CD8-positive, alpha-beta memory T cell (primary cell): ENCODE measurements around the gene CCNDBP1. TPM values are rescaled to one million over a fixed set of nuclear protein-coding genes. Genes with fewer than 3 reads are reported as not detected.
A peak's percentile ranks its signal among the peaks of the same experiment; 100 is the strongest.
"Not testable (repeated sequence)": the region's sequence is repeated elsewhere in the genome, so short reads cannot be mapped to it uniquely, and the experiment has no call there.

Experiments
- CTCF ChIA-PET: fragments of 350-600 bp; sonication (Branson Sonifier 250); formaldehyde crosslinking; loops from one replicate; lab custom pipeline; 2021; ENCODE audit warnings: antibody characterized with exemption; lab: Charles Lee
- POLR2A ChIA-PET: fragments of 350-600 bp; sonication (Branson Sonifier 250); formaldehyde crosslinking; loops from one replicate; lab custom pipeline; 2021; ENCODE audit warnings: antibody characterized with exemption; lab: Charles Lee
- DNase-seq, 5 donors: peaks; one replicate each; pipeline versions ENCODE4 v3.0.0 to v3.0.0-alpha.2; 2020 to 2022; ENCODE audit warnings: mixed read lengths in 1 of 5
- H3K27ac ChIP-seq: one replicate; pipeline ENCODE4 v1.7.0; 2013; ENCODE audit warnings: low read depth, mild to moderate bottlenecking, low read length, moderate library complexity
- H3K27me3 ChIP-seq: 2 replicates; pipeline ENCODE4 v1.7.0; 2013; ENCODE audit warnings: low read length, mild to moderate bottlenecking; ENCODE audit not compliant: insufficient read depth, poor library complexity, severe bottlenecking
- H3K36me3 ChIP-seq: 2 replicates; pipeline ENCODE4 v1.7.0; 2013; ENCODE audit warnings: mild to moderate bottlenecking, low read length, moderate library complexity; ENCODE audit not compliant: insufficient read depth
- H3K4me1 ChIP-seq: 2 replicates; pipeline ENCODE4 v1.7.0; 2013; ENCODE audit warnings: mild to moderate bottlenecking, low read length, moderate library complexity; ENCODE audit not compliant: insufficient read depth
- H3K4me3 ChIP-seq: 2 replicates; pipeline ENCODE4 v1.7.0; 2013; ENCODE audit warnings: mild to moderate bottlenecking, low read length
- H3K9me3 ChIP-seq: 2 replicates; pipeline ENCODE4 v1.7.0; 2013; ENCODE audit warnings: mild to moderate bottlenecking, low read length
- H3K27ac Mint-ChIP-seq, 8 donors: one replicate each; pipeline ENCODE4 v1.8.0; 2020 to 2021; ENCODE audit warnings: mixed read lengths in 8 of 8, mild to moderate bottlenecking in 6 of 8, inconsistent platforms in 3 of 8, moderate library complexity in 3 of 8
- H3K27me3 Mint-ChIP-seq, 2 donors: one replicate each; pipeline ENCODE4 v1.8.0; 2020 to 2021; ENCODE audit warnings: mixed read lengths in 2 of 2, mild to moderate bottlenecking in 1 of 2, moderate library complexity in 1 of 2
- H3K36me3 Mint-ChIP-seq, 3 donors: one replicate each; pipeline ENCODE4 v1.8.0; 2020 to 2021; ENCODE audit warnings: mixed read lengths in 3 of 3, inconsistent platforms in 1 of 3, mild to moderate bottlenecking in 1 of 3
- H3K4me1 Mint-ChIP-seq, 3 donors: one replicate each; pipeline ENCODE4 v1.8.0; 2020 to 2021; ENCODE audit warnings: mixed read lengths in 3 of 3, inconsistent platforms in 1 of 3, mild to moderate bottlenecking in 1 of 3
- H3K4me3 Mint-ChIP-seq, 7 donors: one replicate each; pipeline ENCODE4 v1.8.0; 2020 to 2021; ENCODE audit warnings: mixed read lengths in 7 of 7, mild to moderate bottlenecking in 6 of 7, moderate library complexity in 4 of 7, inconsistent platforms in 2 of 7
- H3K9me3 Mint-ChIP-seq, 5 donors: one replicate each; pipeline ENCODE4 v1.8.0; 2020 to 2022; ENCODE audit warnings: mixed read lengths in 5 of 5, mild to moderate bottlenecking in 3 of 5, moderate library complexity in 2 of 5, inconsistent platforms in 1 of 5
- polyA plus RNA-seq: library from polyadenylated mRNA; unstranded; fragments of 300-500 nt; fragmentation: Illumina TruSeq; gene quantifications from one replicate; pipeline ENCODE4 v1.2.3, GENCODE V29; 2021
- total RNA-seq, 2 experiments: library from RNA; stranded (reverse); gene quantifications; one replicate each; pipeline ENCODE4 v1.2.3, GENCODE V29; 2021

The CCNDBP1 gene
- total and polyA plus RNA-seq, 3 experiments from 2014 or later: 61.8 to 204 (median 63.2) TPM

- ChIA-PET POLR2A (no interaction called here), CTCF (no interaction called here)
- DNase-seq: no peak
- peak overlapping the region in 3 of 8 donors; percentile 33 to 47 (median 38) for H3K27ac Mint-ChIP-seq
- no peak overlapping the region for H3K4me3 ChIP-seq
- peaks cover 0 to 1% of the 10 kb centered on the region in 2 donors for H3K27me3 Mint-ChIP-seq
- H3K4me1 Mint-ChIP-seq: peaks cover 0 to 12% (median 5%) of the 10 kb centered on the region in 3 donors
- H3K4me3 Mint-ChIP-seq: no peak overlapping the region
- no peaks in the 10 kb centered on the region for H3K9me3 ChIP-seq
- H3K27ac ChIP-seq: no peak overlapping the region
- H3K36me3 Mint-ChIP-seq: peaks cover 18 to 61% (median 28%) of the 10 kb centered on the region in 3 donors
- peaks cover 28% of the 10 kb centered on the region for H3K36me3 ChIP-seq
- no peaks in the 10 kb centered on the region for H3K4me1 ChIP-seq
- peaks cover 0 to 7% (median 0%) of the 10 kb centered on the region in 5 donors for H3K9me3 Mint-ChIP-seq
- H3K27me3 ChIP-seq: no peaks in the 10 kb centered on the region
Observed at GRCh38 chr15:43196760-43197548, 11.8 kb downstream of the CCNDBP1 start.

- H3K36me3 ChIP-seq: peaks cover 22% of the 10 kb centered on the region
- POLR2A ChIA-PET, H3K27ac ChIP-seq, CTCF ChIA-PET, H3K4me3 ChIP-seq, H3K4me3 Mint-ChIP-seq, DNase-seq, H3K4me1 Mint-ChIP-seq, H3K9me3 ChIP-seq, H3K27me3 ChIP-seq, H3K9me3 Mint-ChIP-seq, H3K27me3 Mint-ChIP-seq, H3K4me1 ChIP-seq, H3K27ac Mint-ChIP-seq: not testable (repeated sequence)
- H3K36me3 Mint-ChIP-seq: peaks cover 15 to 53% (median 26%) of the 10 kb centered on the region in 3 donors
Observed at GRCh38 chr15:43197773-43198172, 12.6 kb downstream of the CCNDBP1 start.

GRCh38 chr15:43198556-43198955, 13.4 kb downstream of the CCNDBP1 start:
- H3K4me1 Mint-ChIP-seq, H3K27ac Mint-ChIP-seq, POLR2A ChIA-PET, H3K27ac ChIP-seq, H3K4me3 ChIP-seq, H3K4me1 ChIP-seq, DNase-seq, H3K27me3 ChIP-seq, H3K9me3 Mint-ChIP-seq, CTCF ChIA-PET, H3K4me3 Mint-ChIP-seq, H3K9me3 ChIP-seq, H3K27me3 Mint-ChIP-seq: not testable (repeated sequence)
- peaks cover 14% of the 10 kb centered on the region for H3K36me3 ChIP-seq
- H3K36me3 Mint-ChIP-seq: peaks cover 14 to 47% (median 24%) of the 10 kb centered on the region in 3 donors

GRCh38 chr15:43198992-43199391, 13.8 kb downstream of the CCNDBP1 start:
- CTCF ChIA-PET: no interaction called here
- peaks cover 12% of the 10 kb centered on the region for H3K36me3 ChIP-seq

DNA sequence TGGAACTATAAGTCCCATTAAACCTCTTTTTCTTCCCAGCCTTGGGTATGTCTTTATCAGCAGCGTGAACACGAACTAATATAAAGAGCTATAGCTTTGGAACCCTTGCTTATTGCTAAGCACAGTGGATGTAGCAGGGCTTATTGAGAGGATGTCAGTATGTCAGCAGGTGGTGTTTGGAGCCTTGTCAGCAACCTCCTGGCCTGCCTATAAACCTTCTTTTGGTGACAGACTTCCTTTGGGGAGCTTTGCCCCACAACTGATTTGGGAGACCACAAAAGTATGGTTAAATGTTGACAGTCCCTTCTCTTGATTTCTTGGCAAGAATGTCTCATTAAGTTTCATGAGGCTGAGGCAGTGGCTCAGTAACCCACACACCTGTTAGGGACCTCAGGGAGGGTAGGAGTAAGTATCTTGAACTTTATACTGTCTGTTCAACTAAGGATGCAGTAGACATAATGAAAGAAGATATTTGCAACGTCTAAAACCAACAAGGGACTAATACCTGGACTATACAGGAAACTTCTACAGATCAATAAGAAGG, 14.8 kb downstream of the CCNDBP1 start:
- Histone ChIP-seq H3K27me3 (no peaks in the 10 kb centered on the region), H3K4me1 (no peaks in the 10 kb centered on the region), H3K36me3 (peaks cover 12% of the 10 kb centered on the region), H3K9me3 (no peaks in the 10 kb centered on the region), H3K27ac (no peak overlapping the region), H3K4me3 (no peak overlapping the region)
- ChIA-PET CTCF (no interaction called here), POLR2A (no interaction called here)
- DNase-seq: no peak
- peaks cover 8 to 34% (median 19%) of the 10 kb centered on the region in 3 donors for H3K36me3 Mint-ChIP-seq
- peaks cover 0 to 1% of the 10 kb centered on the region in 2 donors for H3K27me3 Mint-ChIP-seq
- no peak overlapping the region for H3K4me3 Mint-ChIP-seq
- H3K9me3 Mint-ChIP-seq: peaks cover 0 to 7% (median 0%) of the 10 kb centered on the region in 5 donors
- H3K4me1 Mint-ChIP-seq: peaks cover 3 to 8% (median 5%) of the 10 kb centered on the region in 3 donors
- H3K27ac Mint-ChIP-seq: peak overlapping the region in 3 of 8 donors; percentile 44 to 80 (median 48)

More at GRCh38 chr15:43198992-43199391, 13.8 kb downstream of the CCNDBP1 start:
- no peak overlapping the region for H3K27ac Mint-ChIP-seq
- H3K4me1 ChIP-seq: no peaks in the 10 kb centered on the region
- no peak overlapping the region for H3K4me3 Mint-ChIP-seq
- peaks cover 0 to 6% (median 5%) of the 10 kb centered on the region in 3 donors for H3K4me1 Mint-ChIP-seq
- H3K36me3 Mint-ChIP-seq: peaks cover 14 to 44% (median 24%) of the 10 kb centered on the region in 3 donors
- H3K27ac ChIP-seq: no peak overlapping the region
- H3K27me3 ChIP-seq: no peaks in the 10 kb centered on the region
- H3K9me3 Mint-ChIP-seq: peaks cover 0 to 7% (median 0%) of the 10 kb centered on the region in 5 donors
- H3K9me3 ChIP-seq: no peaks in the 10 kb centered on the region
- POLR2A ChIA-PET: no interaction called here
- no peak overlapping the region for H3K4me3 ChIP-seq
- peaks cover 0 to 1% of the 10 kb centered on the region in 2 donors for H3K27me3 Mint-ChIP-seq
- no peak for DNase-seq

DNA sequence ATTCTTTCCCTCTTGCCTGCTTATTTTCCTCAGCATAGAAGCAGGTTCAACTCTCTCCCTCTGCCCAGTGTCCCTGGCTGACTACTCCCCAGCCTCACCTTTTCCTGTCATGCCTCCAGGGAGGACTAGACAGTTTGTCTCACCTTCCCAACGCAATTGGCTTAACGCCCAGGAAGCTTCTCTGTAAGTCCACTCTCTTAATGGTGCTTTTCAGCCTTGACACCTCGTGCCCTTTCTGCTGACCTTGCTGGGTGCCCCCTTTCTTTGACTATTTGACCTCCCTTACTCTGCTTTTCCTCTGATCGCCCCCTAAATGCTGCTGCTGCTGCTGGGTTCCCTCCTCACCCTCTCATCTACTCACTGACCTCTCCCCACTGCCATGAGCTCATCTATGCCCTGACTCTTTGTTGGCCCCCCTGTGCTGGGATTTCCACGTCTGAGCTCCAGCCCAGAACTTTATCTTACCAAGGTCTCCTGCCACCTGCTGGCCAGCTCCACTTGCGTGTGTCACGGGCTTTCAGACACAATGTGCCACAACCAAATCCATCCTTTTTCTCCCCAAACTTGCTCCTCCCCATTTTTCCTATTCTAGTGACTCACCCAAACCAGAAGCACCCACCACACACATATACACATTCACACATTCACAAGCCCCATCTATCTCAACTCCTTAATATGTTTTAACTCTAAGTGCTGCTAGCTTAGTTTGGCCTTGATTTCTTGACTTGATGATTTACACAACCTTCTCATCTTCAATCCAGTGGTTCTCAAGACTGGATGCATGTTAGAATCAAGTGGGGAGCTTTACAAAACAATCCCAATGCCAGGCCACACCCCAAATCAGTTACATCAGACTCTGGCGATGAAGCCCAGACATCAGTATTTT, 19.1 kb downstream of the CCNDBP1 start:
- Histone ChIP-seq H3K27ac (no peak overlapping the region), H3K4me3 (no peak overlapping the region), H3K27me3 (no peaks in the 10 kb centered on the region), H3K36me3 (no peaks in the 10 kb centered on the region), H3K4me1 (no peaks in the 10 kb centered on the region), H3K9me3 (no peaks in the 10 kb centered on the region)
- H3K27ac Mint-ChIP-seq: peak overlapping the region in 3 of 8 donors; percentile 55 to 62 (median 58)
- ChIA-PET CTCF (interaction anchor here (0.9 to 2.3 kb wide), 8 partner anchors 9 to 278 kb away, joined by 3 to 12 read pairs (median 6); no protein-coding TSS in a partner anchor), POLR2A (interaction anchor here (0.6 kb wide), 1 partner anchor 227 kb away, joined by 3 read pairs; no protein-coding TSS in a partner anchor)
- no peak overlapping the region for H3K4me3 Mint-ChIP-seq
- peaks cover 0 to 2% (median 0%) of the 10 kb centered on the region in 5 donors for H3K9me3 Mint-ChIP-seq
- peaks cover 0 to 3% (median 1%) of the 10 kb centered on the region in 3 donors for H3K36me3 Mint-ChIP-seq
- peaks cover 3 to 5% (median 5%) of the 10 kb centered on the region in 3 donors for H3K4me1 Mint-ChIP-seq
- peak in 4 of 5 donors; percentile 12 to 62 (median 19) for DNase-seq
- H3K27me3 Mint-ChIP-seq: peaks cover 1 to 7% of the 10 kb centered on the region in 2 donors

DNA sequence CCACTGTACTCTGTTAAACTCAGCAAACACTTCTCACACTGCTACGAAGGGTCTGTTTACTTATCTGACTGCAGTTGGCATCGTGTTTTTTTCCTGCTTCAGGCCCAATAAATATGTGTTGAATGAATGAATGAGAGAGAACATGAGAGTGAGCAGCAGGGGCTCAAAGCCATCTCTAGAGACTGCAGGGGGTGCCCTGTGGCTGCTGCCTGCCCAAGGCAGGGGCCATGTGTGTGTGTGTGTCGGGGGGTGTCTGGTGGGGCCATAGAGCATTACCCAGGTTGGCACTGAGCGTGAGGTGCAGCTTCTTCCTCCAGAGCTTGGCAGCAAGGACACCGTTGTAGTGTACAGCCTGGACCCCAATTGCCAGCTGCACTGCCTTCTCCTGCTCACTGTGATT, 20.9 kb downstream of the CCNDBP1 start:
- Mint-ChIP-seq H3K36me3 (no peaks in the 10 kb centered on the region), H3K4me3 (no peak overlapping the region), H3K9me3 (no peaks in the 10 kb centered on the region), H3K27me3 (peaks cover 5 to 19% of the 10 kb centered on the region in 2 donors), H3K4me1 (peaks cover 3 to 5% (median 5%) of the 10 kb centered on the region in 3 donors), H3K27ac (no peak overlapping the region)
- no peak for DNase-seq
- ChIA-PET POLR2A (no interaction called here), CTCF (no interaction called here)
- Histone ChIP-seq H3K36me3 (no peaks in the 10 kb centered on the region), H3K27ac (no peak overlapping the region), H3K4me3 (no peak overlapping the region), H3K27me3 (no peaks in the 10 kb centered on the region), H3K4me1 (no peaks in the 10 kb centered on the region), H3K9me3 (no peaks in the 10 kb centered on the region)
